Upper lobe of left lung (tissue), 4 donors: ENCODE measurements around the gene ARHGEF3.

Source experiments
- CTCF ChIP-seq, 6 experiments: fragments of 450-650 bp in 4 of 6; fragments of 200-600 bp in 2 of 6; sonication (generic) in 2 of 6; IDR thresholded peaks; one replicate each; pipeline ENCODE4 v1.5.1; 2016 to 2019; ENCODE audit warnings: antibody characterized with exemption in 6 of 6
- POLR2A ChIP-seq, 4 donors: fragments of 450-650 bp; IDR thresholded peaks; one replicate each; pipeline ENCODE4 v1.5.1; 2016 to 2017; ENCODE audit warnings: antibody characterized with exemption in 4 of 4, mild to moderate bottlenecking in 2 of 4
- POLR2AphosphoS5 ChIP-seq, 2 donors: sonication (generic); formaldehyde crosslinking; IDR thresholded peaks; one replicate each; pipeline ENCODE4 v1.5.1; 2017; ENCODE audit warnings: antibody characterized with exemption in 2 of 2

GRCh38 chr3:56751056-56751707 lies 50.6 kb downstream of the ARHGEF3 start:
- TF ChIP-seq CTCF (IDR thresholded peaks at IDR 0.05) (no peak), POLR2A (IDR thresholded peaks at IDR 0.05) (no peak), POLR2AphosphoS5 (IDR thresholded peaks at IDR 0.05) (no peak)
